Measurements from ENCODE around the gene CLEC4M. TPM values are rescaled to one million over a fixed set of nuclear protein-coding genes. Genes with fewer than 3 reads are reported as not detected.

CLEC4M gene
- total RNA-seq, 1 donor from 2014 or later: 5.8 TPM

- H3K27me3 ChIP-seq (ENCODE audit: low read depth): no peaks in the 10 kb centered on the region
- intact Hi-C loops (cut with DNase I): no loop called here
- H3K4me3 ChIP-seq: no peak overlapping the region
- DNase-seq (no peak), ATAC-seq (no peak)
- no peaks in the 10 kb centered on the region for H3K36me3 ChIP-seq
- H3K4me1 ChIP-seq: no peaks in the 10 kb centered on the region
- H3K9me3 ChIP-seq: no peaks in the 10 kb centered on the region
- H3K27ac ChIP-seq: no peak overlapping the region
- no peak for TF ChIP-seq CTCF (IDR thresholded peaks at IDR 0.05)
These were observed 3.5 kb downstream of the CLEC4M start for GRCh38 chr19:7766535-7766934.

- ATAC-seq: no peak
- H3K27me3 ChIP-seq (ENCODE audit: low read depth): no peaks in the 10 kb centered on the region
- no peak overlapping the region for H3K27ac ChIP-seq
- peaks cover 6% of the 10 kb centered on the region for H3K4me1 ChIP-seq
- H3K9me3 ChIP-seq: no peaks in the 10 kb centered on the region
- intact Hi-C loops (cut with DNase I): no loop called here
- no peak overlapping the region for H3K4me3 ChIP-seq
- H3K36me3 ChIP-seq: no peaks in the 10 kb centered on the region
- no peak for DNase-seq
- TF ChIP-seq CTCF (IDR thresholded peaks at IDR 0.05): no peak
These were observed 4.4 kb downstream of the CLEC4M start for GRCh38 chr19:7767487-7767886.

GRCh38 chr19:7769171-7769570 is 6.1 kb downstream of the CLEC4M start:
- Histone ChIP-seq H3K4me1 (peaks cover 6% of the 10 kb centered on the region), H3K9me3 (no peaks in the 10 kb centered on the region), H3K4me3 (no peak overlapping the region), H3K27me3 (ENCODE audit: low read depth) (no peaks in the 10 kb centered on the region), H3K36me3 (no peaks in the 10 kb centered on the region), H3K27ac (no peak overlapping the region)
- no peak for ATAC-seq
- no peak for TF ChIP-seq CTCF (IDR thresholded peaks at IDR 0.05)
- no peak for DNase-seq
- intact Hi-C loops (cut with DNase I): no loop called here

GRCh38 chr19:7771072-7771471 is 8.0 kb downstream of the CLEC4M start:
- H3K27me3 ChIP-seq (ENCODE audit: low read depth): no peaks in the 10 kb centered on the region
- H3K27ac ChIP-seq: no peak overlapping the region
- intact Hi-C loops (cut with DNase I): no loop called here
- ATAC-seq (no peak), DNase-seq (no peak)
- H3K4me3 ChIP-seq: no peak overlapping the region
- TF ChIP-seq CTCF (IDR thresholded peaks at IDR 0.05): no peak
- no peaks in the 10 kb centered on the region for H3K9me3 ChIP-seq
- peaks cover 6% of the 10 kb centered on the region for H3K4me1 ChIP-seq
- H3K36me3 ChIP-seq: no peaks in the 10 kb centered on the region

- Histone ChIP-seq H3K27me3 (ENCODE audit: low read depth) (no peaks in the 10 kb centered on the region), H3K36me3 (no peaks in the 10 kb centered on the region), H3K9me3 (no peaks in the 10 kb centered on the region), H3K4me1 (peaks cover 6% of the 10 kb centered on the region), H3K4me3 (no peak overlapping the region), H3K27ac (no peak overlapping the region)
- no peak for TF ChIP-seq CTCF (IDR thresholded peaks at IDR 0.05)
- DNase-seq (no peak), ATAC-seq (peak; percentile 56 to 59)
- intact Hi-C loops (cut with DNase I): no loop called here
These were observed 9.8 kb downstream of the CLEC4M start for GRCh38 chr19:7772752-7773291.

- Histone ChIP-seq H3K4me3 (no peak overlapping the region), H3K4me1 (peaks cover 6% of the 10 kb centered on the region), H3K27ac (no peak overlapping the region), H3K36me3 (no peaks in the 10 kb centered on the region), H3K9me3 (no peaks in the 10 kb centered on the region), H3K27me3 (ENCODE audit: low read depth) (no peaks in the 10 kb centered on the region)
- no peak for TF ChIP-seq CTCF (IDR thresholded peaks at IDR 0.05)
- intact Hi-C loops (cut with DNase I): no loop called here
- ATAC-seq (no peak), DNase-seq (no peak)
These were observed 10.8 kb downstream of the CLEC4M start for GRCh38 chr19:7773841-7774240.

Data from lower lobe of right lung (tissue), 2 donors.